ENCODE results near the gene ANKRD34C. TPM values are rescaled to one million over a fixed set of nuclear protein-coding genes. Genes with fewer than 3 reads are reported as not detected.

ANKRD34C gene
- total and polyA plus RNA-seq, 2 experiments from 2014 or later = not detected

DNA sequence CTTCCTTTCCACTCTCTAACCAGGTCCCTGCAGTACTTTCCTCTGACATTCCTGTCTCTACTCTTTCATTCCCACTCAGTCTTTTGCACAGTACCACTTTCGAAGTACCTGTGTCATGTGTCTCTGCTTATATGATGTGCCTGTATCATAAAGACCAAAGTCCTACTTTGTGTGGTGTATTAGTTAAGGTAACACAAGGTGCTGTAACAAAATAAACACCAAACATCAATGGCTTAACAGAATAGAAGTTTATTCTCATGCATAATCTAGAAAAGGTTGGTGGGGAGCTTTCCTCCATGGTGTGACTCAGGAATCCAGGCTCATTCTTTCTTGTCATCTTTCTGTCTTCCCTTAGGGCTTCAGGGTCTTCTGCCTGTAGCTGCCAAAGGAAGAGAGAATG lies 31.7 kb downstream of the ANKRD34C start:
- H3K4me1 ChIP-seq (ENCODE audit: insufficient read depth) = peaks cover 10% of the 10 kb centered on the region
- no peaks in the 10 kb centered on the region for H3K9me2 ChIP-seq (replicated peaks; ENCODE audit: insufficient read depth)
- no peak for TF ChIP-seq EZH2 (IDR thresholded peaks at IDR 0.05; ENCODE audit: borderline replicate concordance)
- no peak for TF ChIP-seq EZH2phosphoT487 (IDR thresholded peaks at IDR 0.05; ENCODE audit: low read depth, severe bottlenecking, unreplicated experiment)
- TF ChIP-seq CTCF (IDR thresholded peaks at IDR 0.05; ENCODE audit: poor library complexity) = no peak
- no peak overlapping the region for H3K27ac ChIP-seq
- no peaks in the 10 kb centered on the region for H4K20me1 ChIP-seq (ENCODE audit: insufficient read depth, poor library complexity, severe bottlenecking)
- H2AFZ ChIP-seq = no peak overlapping the region
- H3K27me3 ChIP-seq = peaks cover 6% of the 10 kb centered on the region
- DNase-seq (ENCODE audit: low spot score) = no peak
- no peaks in the 10 kb centered on the region for H3K36me3 ChIP-seq (replicated peaks; ENCODE audit: insufficient read depth, low read depth)
- no peak overlapping the region for H3K4me3 ChIP-seq
- H3K4me2 ChIP-seq = no peak overlapping the region
- peaks cover 47% of the 10 kb centered on the region for H3K79me2 ChIP-seq
- H3K9me3 ChIP-seq (ENCODE audit: low read depth) = no peaks in the 10 kb centered on the region
- WGBS (ENCODE audit: low lambda C conversion rate, missing lambda C conversion rate) = 100% methylated on average over 1 of the region's 1 CpG

- no peak for DNase-seq (ENCODE audit: low spot score)
- H2AFZ ChIP-seq = no peak overlapping the region
- no peaks in the 10 kb centered on the region for H3K9me3 ChIP-seq (ENCODE audit: low read depth)
- TF ChIP-seq EZH2 (IDR thresholded peaks at IDR 0.05; ENCODE audit: borderline replicate concordance) (no peak), CTCF (IDR thresholded peaks at IDR 0.05; ENCODE audit: poor library complexity) (no peak), EZH2phosphoT487 (IDR thresholded peaks at IDR 0.05; ENCODE audit: low read depth, severe bottlenecking, unreplicated experiment) (no peak)
- H3K79me2 ChIP-seq = peaks cover 47% of the 10 kb centered on the region
- H3K4me2 ChIP-seq = no peak overlapping the region
- H4K20me1 ChIP-seq (ENCODE audit: insufficient read depth, poor library complexity, severe bottlenecking) = no peaks in the 10 kb centered on the region
- H3K27me3 ChIP-seq = peaks cover 4% of the 10 kb centered on the region
- H3K36me3 ChIP-seq (replicated peaks; ENCODE audit: insufficient read depth, low read depth) = no peaks in the 10 kb centered on the region
- no peaks in the 10 kb centered on the region for H3K9me2 ChIP-seq (replicated peaks; ENCODE audit: insufficient read depth)
- peaks cover 10% of the 10 kb centered on the region for H3K4me1 ChIP-seq (ENCODE audit: insufficient read depth)
- H3K27ac ChIP-seq = no peak overlapping the region
- 86% methylated on average over 6 of the region's 6 CpGs for WGBS (ENCODE audit: low lambda C conversion rate, missing lambda C conversion rate)
- no peak overlapping the region for H3K4me3 ChIP-seq
Observed at GRCh38 chr15:79314811-79315210, 32.3 kb downstream of the ANKRD34C start.

DNA sequence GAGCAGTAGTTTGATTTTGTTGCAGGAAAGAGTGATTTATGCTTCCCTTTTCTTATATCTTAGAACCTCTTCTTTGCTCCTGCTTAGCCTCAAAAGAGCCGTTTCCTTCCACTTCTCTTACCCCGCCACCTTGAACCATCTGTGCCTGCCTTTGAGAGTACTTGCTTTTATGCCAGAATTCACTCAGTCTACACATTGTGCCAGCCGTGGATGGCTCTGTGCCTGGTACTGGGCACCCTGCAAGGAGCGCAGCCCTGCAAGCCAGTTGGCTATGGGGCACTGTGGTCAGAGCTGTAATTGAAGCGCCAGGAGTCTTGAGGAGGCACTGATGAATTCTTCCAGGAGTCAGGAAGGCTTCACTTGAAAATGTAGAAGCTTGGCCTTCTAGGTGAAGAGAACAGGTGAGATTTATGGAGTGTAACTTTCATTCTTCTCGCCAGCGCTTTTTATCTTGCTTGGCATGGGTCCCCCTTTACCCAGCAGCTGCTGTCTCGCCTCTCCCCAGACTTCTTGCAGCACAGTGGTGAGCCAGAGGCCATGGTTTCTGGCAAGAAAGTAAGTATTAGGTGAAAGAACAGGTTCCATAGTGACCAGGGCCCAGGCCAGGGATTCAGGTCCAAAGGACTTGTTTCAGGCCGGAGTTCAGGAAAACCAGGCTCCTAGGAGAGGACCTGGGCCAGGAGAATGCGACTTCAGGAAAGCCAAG lies 33.3 kb downstream of the ANKRD34C start:
- H3K4me3 ChIP-seq = no peak overlapping the region
- TF ChIP-seq CTCF (IDR thresholded peaks at IDR 0.05; ENCODE audit: poor library complexity) (no peak), EZH2 (IDR thresholded peaks at IDR 0.05; ENCODE audit: borderline replicate concordance) (no peak), EZH2phosphoT487 (IDR thresholded peaks at IDR 0.05; ENCODE audit: low read depth, severe bottlenecking, unreplicated experiment) (no peak)
- no peaks in the 10 kb centered on the region for H3K9me2 ChIP-seq (replicated peaks; ENCODE audit: insufficient read depth)
- no peak for DNase-seq (ENCODE audit: low spot score)
- H3K27me3 ChIP-seq = no peaks in the 10 kb centered on the region
- H4K20me1 ChIP-seq (ENCODE audit: insufficient read depth, poor library complexity, severe bottlenecking) = no peaks in the 10 kb centered on the region
- H2AFZ ChIP-seq = no peak overlapping the region
- no peaks in the 10 kb centered on the region for H3K36me3 ChIP-seq (replicated peaks; ENCODE audit: insufficient read depth, low read depth)
- peaks cover 5% of the 10 kb centered on the region for H3K4me1 ChIP-seq (ENCODE audit: insufficient read depth)
- H3K79me2 ChIP-seq = peaks cover 47% of the 10 kb centered on the region
- 90% methylated on average over 10 of the region's 10 CpGs for WGBS (ENCODE audit: low lambda C conversion rate, missing lambda C conversion rate)
- H3K27ac ChIP-seq = no peak overlapping the region
- no peaks in the 10 kb centered on the region for H3K9me3 ChIP-seq (ENCODE audit: low read depth)
- no peak overlapping the region for H3K4me2 ChIP-seq
